Mesendoderm (in vitro differentiated cells): ENCODE results near the gene GLIS1. TPM values are rescaled to one million over a fixed set of nuclear protein-coding genes. Genes with fewer than 3 reads are reported as not detected.

Experiments
- DNase-seq: peaks from one replicate; pipeline ENCODE4 v3.0.0; 2013
- H2AK5ac ChIP-seq: 2 replicates; pipeline ENCODE4 v1.6.1; 2013; ENCODE audit warnings: low read length, inconsistent platforms
- H2BK120ac ChIP-seq: 2 replicates; pipeline ENCODE4 v1.6.1; 2013; ENCODE audit warnings: low read depth, mild to moderate bottlenecking, low read length, moderate library complexity, mixed read lengths
- H2BK15ac ChIP-seq: replicated peaks from 2 replicates; pipeline ENCODE4 v1.6.1; 2013; ENCODE audit warnings: low read depth, mild to moderate bottlenecking, moderate library complexity
- H2BK5ac ChIP-seq: 2 replicates; pipeline ENCODE4 v1.6.1; 2013; ENCODE audit warnings: low read length, inconsistent platforms
- H3K18ac ChIP-seq: 2 replicates; pipeline ENCODE4 v1.6.1; 2013; ENCODE audit warnings: mild to moderate bottlenecking, low read length, mixed read lengths
- H3K23ac ChIP-seq: one replicate; pipeline ENCODE4 v1.6.1; 2013; ENCODE audit warnings: low read length
- H3K27ac ChIP-seq: 2 replicates; pipeline ENCODE4 v1.5.1; 2013; ENCODE audit warnings: low read depth, mild to moderate bottlenecking, inconsistent platforms, low read length, moderate library complexity
- H3K27me3 ChIP-seq: 2 replicates; pipeline ENCODE4 v1.6.1; 2013; ENCODE audit warnings: low read length, control low read depth, mild to moderate bottlenecking, inconsistent platforms; ENCODE audit not compliant: insufficient read depth, poor library complexity
- H3K36me3 ChIP-seq: 2 replicates; pipeline ENCODE4 v1.6.1; 2013; ENCODE audit warnings: low read length, inconsistent platforms; ENCODE audit not compliant: control insufficient read depth, insufficient read depth
- H3K4ac ChIP-seq: one replicate; pipeline ENCODE4 v1.6.1; 2013; ENCODE audit warnings: low read depth, mild to moderate bottlenecking, low read length, moderate library complexity
- H3K4me1 ChIP-seq: 2 replicates; pipeline ENCODE4 v1.6.1; 2013; ENCODE audit warnings: low read depth, low read length, inconsistent platforms; ENCODE audit not compliant: control insufficient read depth
- H3K4me2 ChIP-seq: 2 replicates; pipeline ENCODE4 v1.6.1; 2013; ENCODE audit warnings: low read length
- H3K4me3 ChIP-seq: 2 replicates; pipeline ENCODE4 v1.5.1; 2013; ENCODE audit warnings: mild to moderate bottlenecking, low read length
- H3K56ac ChIP-seq: one replicate; pipeline ENCODE4 v1.6.1; 2013; ENCODE audit warnings: low read length
- H3K79me1 ChIP-seq: 2 replicates; pipeline ENCODE4 v1.6.1; 2013; ENCODE audit warnings: low read length, inconsistent platforms
- H3K79me2 ChIP-seq: 2 replicates; pipeline ENCODE4 v1.6.1; 2013; ENCODE audit warnings: mild to moderate bottlenecking, low read length; ENCODE audit not compliant: control insufficient read depth, insufficient read depth
- H3K9ac ChIP-seq: 2 replicates; pipeline ENCODE4 v1.6.1; 2013; ENCODE audit warnings: low read length, inconsistent platforms
- H4K5ac ChIP-seq: one replicate; pipeline ENCODE4 v1.6.1; 2013; ENCODE audit warnings: low read length
- H4K8ac ChIP-seq: one replicate; pipeline ENCODE4 v1.6.1; 2013; ENCODE audit warnings: low read depth, mild to moderate bottlenecking, control low read depth, low read length, moderate library complexity
- WGBS: extraction: QIAGEN DNeasy Blood & Tissue Kit; methylation state at CpG from one replicate; pipeline ENCODE4 v1.1.7; 2013; ENCODE audit warnings: low lambda C conversion rate, missing lambda C conversion rate; ENCODE audit not compliant: insufficient coverage; ENCODE audit errors: extremely low coverage; 5-methylcytosine and 5-hydroxymethylcytosine counted together
- polyA plus RNA-seq, 2 experiments: library from polyadenylated mRNA; stranded (reverse); fragments of 200-250 nt; gene quantifications; one replicate each; pipeline ENCODE4 v1.2.3, GENCODE V29; 2013

The GLIS1 gene
- polyA plus RNA-seq (2013, experiment 1 of 2), result 2.5 TPM
- polyA plus RNA-seq (2013, experiment 2 of 2), result 2.4 TPM

- Histone ChIP-seq H3K56ac (peak within 1 kb of the TSS; percentile 94), H2BK120ac (no peak within 1 kb of the TSS), H3K9ac (peak within 1 kb of the TSS; percentile 80), H4K8ac (no peak within 1 kb of the TSS), H4K5ac (no peak within 1 kb of the TSS), H3K23ac (peak within 1 kb of the TSS; percentile 66), H2AK5ac (no peak within 1 kb of the TSS), H3K18ac (peak within 1 kb of the TSS; percentile 98), H3K79me1 (peaks cover 3% of the 10 kb centered on the region), H3K27ac (no peak within 1 kb of the TSS), H3K4me3 (peak within 1 kb of the TSS; percentile 52), H3K79me2 (peaks cover 13% of the 10 kb centered on the region), H3K4me2 (peak within 1 kb of the TSS; percentile 93), H3K36me3 (no peaks in the 10 kb centered on the region), H2BK15ac (no peak within 1 kb of the TSS), H3K4me1 (peaks cover 22% of the 10 kb centered on the region), H3K4ac (peak within 1 kb of the TSS; percentile 28), H2BK5ac (peak within 1 kb of the TSS; percentile 21), H3K27me3 (peaks cover 2% of the 10 kb centered on the region)
- WGBS, result no CpG with 5 or more reads among the region's 73 CpGs
- peak; percentile 93 for DNase-seq
These were observed at the start of gene GLIS1 for GRCh38 chr1:53739109-53739681. Gene GLIS1, minus strand, starts transcription at chr1:53739164. Its CDS starts 1,100 bp downstream, at chr1:53738064.

GRCh38 chr1:53787655-53788054, 48.7 kb upstream of the GLIS1 start:
- no CpG with 5 or more reads among the region's 3 CpGs for WGBS
- no peak overlapping the region for H3K4ac ChIP-seq
- no peak overlapping the region for H3K56ac ChIP-seq
- no peak overlapping the region for H3K9ac ChIP-seq
- H3K36me3 ChIP-seq, result peaks cover 4% of the 10 kb centered on the region
- no peaks in the 10 kb centered on the region for H3K4me1 ChIP-seq
- no peak overlapping the region for H3K18ac ChIP-seq
- H3K23ac ChIP-seq, result no peak overlapping the region
- no peak overlapping the region for H2BK15ac ChIP-seq
- H4K5ac ChIP-seq, result no peak overlapping the region
- DNase-seq, result no peak
- H3K4me2 ChIP-seq, result no peak overlapping the region
- no peak overlapping the region for H2BK5ac ChIP-seq
- H2BK120ac ChIP-seq, result no peak overlapping the region
- H2AK5ac ChIP-seq, result no peak overlapping the region
- no peaks in the 10 kb centered on the region for H3K79me2 ChIP-seq
- H3K27ac ChIP-seq, result no peak overlapping the region
- H3K27me3 ChIP-seq, result no peaks in the 10 kb centered on the region
- H4K8ac ChIP-seq, result no peak overlapping the region
- H3K4me3 ChIP-seq, result no peak overlapping the region
- no peaks in the 10 kb centered on the region for H3K79me1 ChIP-seq

GRCh38 chr1:53783056-53783455, 44.1 kb upstream of the GLIS1 start:
- no peak overlapping the region for H3K18ac ChIP-seq
- no peak overlapping the region for H2AK5ac ChIP-seq
- peaks cover 5% of the 10 kb centered on the region for H3K36me3 ChIP-seq
- no peak overlapping the region for H2BK120ac ChIP-seq
- H3K23ac ChIP-seq, result no peak overlapping the region
- H3K79me2 ChIP-seq, result no peaks in the 10 kb centered on the region
- DNase-seq, result no peak
- WGBS, result no CpG with 5 or more reads among the region's 1 CpG
- no peak overlapping the region for H3K4ac ChIP-seq
- H3K56ac ChIP-seq, result no peak overlapping the region
- no peak overlapping the region for H3K4me2 ChIP-seq
- H3K27ac ChIP-seq, result no peak overlapping the region
- no peak overlapping the region for H2BK15ac ChIP-seq
- no peaks in the 10 kb centered on the region for H3K4me1 ChIP-seq
- no peak overlapping the region for H4K8ac ChIP-seq
- H2BK5ac ChIP-seq, result no peak overlapping the region
- H3K9ac ChIP-seq, result no peak overlapping the region
- H3K27me3 ChIP-seq, result no peaks in the 10 kb centered on the region
- H3K79me1 ChIP-seq, result no peaks in the 10 kb centered on the region
- H3K4me3 ChIP-seq, result no peak overlapping the region
- H4K5ac ChIP-seq, result no peak overlapping the region

- no peaks in the 10 kb centered on the region for H3K79me2 ChIP-seq
- no peaks in the 10 kb centered on the region for H3K79me1 ChIP-seq
- H4K5ac ChIP-seq, result no peak overlapping the region
- H3K27ac ChIP-seq, result no peak overlapping the region
- H2BK120ac ChIP-seq, result no peak overlapping the region
- no peak overlapping the region for H2BK5ac ChIP-seq
- H2AK5ac ChIP-seq, result no peak overlapping the region
- no peak overlapping the region for H2BK15ac ChIP-seq
- no peak overlapping the region for H3K18ac ChIP-seq
- H3K4me2 ChIP-seq, result no peak overlapping the region
- no peaks in the 10 kb centered on the region for H3K27me3 ChIP-seq
- H3K4me3 ChIP-seq, result no peak overlapping the region
- no peaks in the 10 kb centered on the region for H3K4me1 ChIP-seq
- H3K23ac ChIP-seq, result no peak overlapping the region
- H3K4ac ChIP-seq, result no peak overlapping the region
- no peak overlapping the region for H3K9ac ChIP-seq
- no CpG with 5 or more reads among the region's 3 CpGs for WGBS
- H3K36me3 ChIP-seq, result peaks cover 4% of the 10 kb centered on the region
- no peak overlapping the region for H4K8ac ChIP-seq
- DNase-seq, result no peak
- H3K56ac ChIP-seq, result no peak overlapping the region
These were observed 42.7 kb upstream of the GLIS1 start for GRCh38 chr1:53781654-53782053.

GRCh38 chr1:53777272-53777671, 38.3 kb upstream of the GLIS1 start:
- Histone ChIP-seq H3K56ac (no peak overlapping the region), H3K4me2 (no peak overlapping the region), H4K8ac (no peak overlapping the region), H3K27ac (no peak overlapping the region), H3K4me1 (no peaks in the 10 kb centered on the region), H3K18ac (no peak overlapping the region), H3K79me2 (no peaks in the 10 kb centered on the region), H3K9ac (no peak overlapping the region), H2BK5ac (no peak overlapping the region), H2AK5ac (no peak overlapping the region), H3K27me3 (no peaks in the 10 kb centered on the region), H3K23ac (no peak overlapping the region), H4K5ac (no peak overlapping the region), H3K79me1 (no peaks in the 10 kb centered on the region), H3K4ac (no peak overlapping the region), H2BK120ac (no peak overlapping the region), H3K4me3 (no peak overlapping the region), H3K36me3 (peaks cover under 1% of the 10 kb centered on the region), H2BK15ac (no peak overlapping the region)
- no peak for DNase-seq
- WGBS, result no CpG with 5 or more reads among the region's 1 CpG

- Histone ChIP-seq H3K4me2 (no peak overlapping the region), H2BK120ac (no peak overlapping the region), H3K9ac (no peak overlapping the region), H3K4me1 (no peaks in the 10 kb centered on the region), H4K5ac (no peak overlapping the region), H4K8ac (no peak overlapping the region), H3K27me3 (no peaks in the 10 kb centered on the region), H2AK5ac (no peak overlapping the region), H3K23ac (no peak overlapping the region), H3K4ac (no peak overlapping the region), H3K27ac (no peak overlapping the region), H3K79me1 (no peaks in the 10 kb centered on the region), H3K79me2 (no peaks in the 10 kb centered on the region), H3K36me3 (no peaks in the 10 kb centered on the region), H3K4me3 (no peak overlapping the region), H2BK5ac (no peak overlapping the region), H3K56ac (no peak overlapping the region), H2BK15ac (no peak overlapping the region), H3K18ac (no peak overlapping the region)
- DNase-seq, result no peak
- WGBS, result no CpG with 5 or more reads among the region's 2 CpGs
These were observed 32.7 kb upstream of the GLIS1 start for GRCh38 chr1:53771648-53772047.
